HuH-7.5 (cell line): ENCODE measurements around the gene CLEC2D.
"Not testable (repeated sequence)": the region's sequence is repeated elsewhere in the genome, so short reads cannot be mapped to it uniquely, and the experiment has no call there.

ENCODE experiments used
- DNase-seq: peaks from one replicate; pipeline ENCODE4 v3.0.0; 2011; ENCODE audit warnings: low spot score

Gene CLEC2D

GRCh38 chr12:9699898-9700605, 30.5 kb downstream of the CLEC2D start:
- DNase-seq = no peak

- DNase-seq = no peak
Observed at GRCh38 chr12:9700606-9700956, 31.1 kb downstream of the CLEC2D start.

- no peak for DNase-seq
Observed at GRCh38 chr12:9701380-9702154, 32.1 kb downstream of the CLEC2D start.

GRCh38 chr12:9702255-9702654, 32.7 kb downstream of the CLEC2D start:
- DNase-seq = no peak

GRCh38 chr12:9704561-9704960, 35.0 kb downstream of the CLEC2D start:
- not testable (repeated sequence) for DNase-seq

GRCh38 chr12:9706086-9706685, 36.7 kb downstream of the CLEC2D start:
- DNase-seq = no peak

- DNase-seq = no peak
Observed at GRCh38 chr12:9707356-9707755, 37.8 kb downstream of the CLEC2D start.

GRCh38 chr12:9707864-9708808, 38.6 kb downstream of the CLEC2D start:
- no peak for DNase-seq

- no peak for DNase-seq
Observed at GRCh38 chr12:9708853-9709252, 39.3 kb downstream of the CLEC2D start.

GRCh38 chr12:9710584-9711375, 41.3 kb downstream of the CLEC2D start:
- DNase-seq = no peak

GRCh38 chr12:9711664-9712063, 42.2 kb downstream of the CLEC2D start:
- DNase-seq = no peak

GRCh38 chr12:9713032-9713558, 43.6 kb downstream of the CLEC2D start:
- not testable (repeated sequence) for DNase-seq

GRCh38 chr12:9717070-9717925, 47.8 kb downstream of the CLEC2D start:
- DNase-seq = no peak

- DNase-seq = no peak
Observed at GRCh38 chr12:9718968-9719367, 49.5 kb downstream of the CLEC2D start.

- DNase-seq = no peak
Observed at GRCh38 chr12:9719790-9720189, 50.3 kb downstream of the CLEC2D start.

GRCh38 chr12:9721394-9722092, 52.0 kb downstream of the CLEC2D start:
- no peak for DNase-seq

GRCh38 chr12:9724023-9724422, 54.5 kb downstream of the CLEC2D start:
- no peak for DNase-seq

GRCh38 chr12:9725213-9725870, 55.8 kb downstream of the CLEC2D start:
- no peak for DNase-seq

- no peak for DNase-seq
Observed at GRCh38 chr12:9727813-9728212, 58.3 kb downstream of the CLEC2D start.
